Trophoblast cell (in vitro differentiated cells and primary cell): Measurements from ENCODE around the gene ADIPOR2.
"Not testable (repeated sequence)": the region's sequence is repeated elsewhere in the genome, so short reads cannot be mapped to it uniquely, and the experiment has no call there.

Source experiments
- DNase-seq, 2 donors: peaks; one replicate each; pipeline ENCODE4 v3.0.0-alpha.2; 2016
- H2AFZ ChIP-seq: 2 replicates; pipeline ENCODE4 v1.6.1; 2013; ENCODE audit warnings: low read length, moderate library complexity, mild to moderate bottlenecking; ENCODE audit not compliant: insufficient read depth, poor library complexity
- H2AK5ac ChIP-seq: 2 replicates; pipeline ENCODE4 v1.6.1; 2013; ENCODE audit warnings: mild to moderate bottlenecking, low read length
- H2BK120ac ChIP-seq: 2 replicates; pipeline ENCODE4 v1.6.1; 2013; ENCODE audit warnings: low read length, mild to moderate bottlenecking, moderate library complexity; ENCODE audit not compliant: insufficient read depth, poor library complexity
- H2BK12ac ChIP-seq: 2 replicates; pipeline ENCODE4 v1.6.1; 2013; ENCODE audit warnings: mild to moderate bottlenecking, low read length, moderate library complexity
- H2BK5ac ChIP-seq: 2 replicates; pipeline ENCODE4 v1.6.1; 2013; ENCODE audit warnings: low read length, low read depth, moderate library complexity, mild to moderate bottlenecking; ENCODE audit not compliant: poor library complexity
- H3K14ac ChIP-seq: 2 replicates; pipeline ENCODE4 v1.6.1; 2013; ENCODE audit warnings: mild to moderate bottlenecking, low read length
- H3K18ac ChIP-seq: 2 replicates; pipeline ENCODE4 v1.6.1; 2013; ENCODE audit warnings: mild to moderate bottlenecking, low read length
- H3K23ac ChIP-seq: 2 replicates; pipeline ENCODE4 v1.6.1; 2013; ENCODE audit warnings: low read length
- H3K27ac ChIP-seq: 2 replicates; pipeline ENCODE4 v1.5.1; 2013; ENCODE audit warnings: low read depth, mild to moderate bottlenecking, inconsistent platforms, low read length, moderate library complexity
- H3K27me3 ChIP-seq: 2 replicates; pipeline ENCODE4 v1.6.1; 2013; ENCODE audit warnings: inconsistent platforms, mild to moderate bottlenecking, low read length, moderate library complexity; ENCODE audit not compliant: insufficient read depth
- H3K36me3 ChIP-seq, 2 experiments: 1 replicate in 1 of 2; 2 replicates in 1 of 2; pipeline ENCODE4 v1.6.1; 2013; ENCODE audit warnings: low read length in 2 of 2, mild to moderate bottlenecking in 2 of 2, moderate library complexity in 1 of 2; ENCODE audit not compliant: insufficient read depth in 2 of 2, control insufficient read depth in 1 of 2
- H3K4ac ChIP-seq: 2 replicates; pipeline ENCODE4 v1.6.1; 2013; ENCODE audit warnings: low read depth, mild to moderate bottlenecking, low read length, moderate library complexity
- H3K4me1 ChIP-seq, 2 experiments: 1 replicate in 1 of 2; 2 replicates in 1 of 2; pipeline ENCODE4 v1.6.1; 2013; ENCODE audit warnings: low read length in 2 of 2, mild to moderate bottlenecking in 2 of 2, moderate library complexity in 1 of 2; ENCODE audit not compliant: insufficient read depth in 2 of 2, control insufficient read depth in 1 of 2
- H3K4me2 ChIP-seq: 2 replicates; pipeline ENCODE4 v1.6.1; 2013; ENCODE audit warnings: inconsistent platforms, mild to moderate bottlenecking, low read length, moderate library complexity
- H3K4me3 ChIP-seq: 2 replicates; pipeline ENCODE4 v1.5.1; 2013; ENCODE audit warnings: mild to moderate bottlenecking, low read depth, low read length, inconsistent platforms
- H3K79me1 ChIP-seq: one replicate; pipeline ENCODE4 v1.6.1; 2013; ENCODE audit warnings: low read length
- H3K79me2 ChIP-seq: 2 replicates; pipeline ENCODE4 v1.6.1; 2013; ENCODE audit warnings: low read length, mild to moderate bottlenecking; ENCODE audit not compliant: control insufficient read depth, insufficient read depth, poor library complexity
- H3K9ac ChIP-seq: 2 replicates; pipeline ENCODE4 v1.6.1; 2013; ENCODE audit warnings: mild to moderate bottlenecking, low read length
- H3K9me3 ChIP-seq: 2 replicates; pipeline ENCODE4 v1.6.1; 2013; ENCODE audit warnings: low read depth, mild to moderate bottlenecking, control low read depth, inconsistent platforms, low read length; ENCODE audit not compliant: insufficient read depth
- H4K12ac ChIP-seq: 2 replicates; pipeline ENCODE4 v1.6.1; 2013; ENCODE audit warnings: low read depth, mild to moderate bottlenecking, low read length, moderate library complexity
- H4K8ac ChIP-seq: 2 replicates; pipeline ENCODE4 v1.6.1; 2013; ENCODE audit warnings: low read depth, mild to moderate bottlenecking, low read length, moderate library complexity
- H4K91ac ChIP-seq: one replicate; pipeline ENCODE4 v1.6.1; 2013; ENCODE audit warnings: low read depth, mild to moderate bottlenecking, low read length, moderate library complexity
- WGBS: extraction: QIAGEN DNeasy Blood & Tissue Kit; methylation state at CpG from one replicate; pipeline ENCODE4 v1.1.7; 2013; ENCODE audit warnings: missing lambda C conversion rate; ENCODE audit not compliant: insufficient read length, insufficient coverage; ENCODE audit errors: extremely low coverage; 5-methylcytosine and 5-hydroxymethylcytosine counted together

Gene ADIPOR2

GRCh38 chr12:1732914-1733313, 42.0 kb downstream of the ADIPOR2 start:
- H3K18ac ChIP-seq = no peak overlapping the region
- no peak overlapping the region for H3K14ac ChIP-seq
- H3K27me3 ChIP-seq = no peaks in the 10 kb centered on the region
- H3K79me2 ChIP-seq = no peaks in the 10 kb centered on the region
- H3K4me2 ChIP-seq = no peak overlapping the region
- H2BK5ac ChIP-seq = no peak overlapping the region
- H3K4ac ChIP-seq = no peak overlapping the region
- H3K9ac ChIP-seq = no peak overlapping the region
- no peak overlapping the region for H2BK12ac ChIP-seq
- H3K36me3 ChIP-seq = peaks cover 0 to 2% of the 10 kb centered on the region in 2 experiments
- no CpG with 5 or more reads among the region's 1 CpG for WGBS
- no peaks in the 10 kb centered on the region for H3K4me1 ChIP-seq
- H4K91ac ChIP-seq = no peak overlapping the region
- H4K12ac ChIP-seq = no peak overlapping the region
- no peaks in the 10 kb centered on the region for H3K9me3 ChIP-seq
- H2AFZ ChIP-seq = no peak overlapping the region
- no peak overlapping the region for H3K23ac ChIP-seq
- no peak for DNase-seq
- H3K4me3 ChIP-seq = no peak overlapping the region
- H3K27ac ChIP-seq = no peak overlapping the region
- H2BK120ac ChIP-seq = no peak overlapping the region
- H4K8ac ChIP-seq = no peak overlapping the region
- no peaks in the 10 kb centered on the region for H3K79me1 ChIP-seq
- H2AK5ac ChIP-seq = no peak overlapping the region

- H2BK12ac ChIP-seq, H3K79me1 ChIP-seq, H3K4me1 ChIP-seq, H3K4ac ChIP-seq, H2AFZ ChIP-seq, H2AK5ac ChIP-seq, H3K4me3 ChIP-seq, H2BK120ac ChIP-seq, H3K4me2 ChIP-seq, H4K12ac ChIP-seq, H3K9me3 ChIP-seq, H3K9ac ChIP-seq, H3K27me3 ChIP-seq, H3K79me2 ChIP-seq, DNase-seq, H3K36me3 ChIP-seq, H3K27ac ChIP-seq, H3K23ac ChIP-seq, H4K8ac ChIP-seq, H3K18ac ChIP-seq, H4K91ac ChIP-seq, H2BK5ac ChIP-seq, H3K14ac ChIP-seq: not testable (repeated sequence)
- WGBS = no CpG with 5 or more reads among the region's 5 CpGs
Observed at GRCh38 chr12:1733712-1734111, 42.8 kb downstream of the ADIPOR2 start.

GRCh38 chr12:1737652-1738286, 46.9 kb downstream of the ADIPOR2 start:
- H3K4me1 ChIP-seq = peaks cover 5 to 8% of the 10 kb centered on the region in 2 experiments
- H3K79me1 ChIP-seq = no peaks in the 10 kb centered on the region
- H2BK120ac ChIP-seq = no peak overlapping the region
- H3K18ac ChIP-seq = no peak overlapping the region
- no peaks in the 10 kb centered on the region for H3K9me3 ChIP-seq
- H4K91ac ChIP-seq = no peak overlapping the region
- no peak overlapping the region for H2BK5ac ChIP-seq
- H3K27ac ChIP-seq = no peak overlapping the region
- H3K79me2 ChIP-seq = no peaks in the 10 kb centered on the region
- no peak overlapping the region for H2AK5ac ChIP-seq
- WGBS = no CpG with 5 or more reads among the region's 6 CpGs
- H2AFZ ChIP-seq = no peak overlapping the region
- no peak overlapping the region for H3K4me2 ChIP-seq
- H2BK12ac ChIP-seq = no peak overlapping the region
- no peak overlapping the region for H4K8ac ChIP-seq
- no peak overlapping the region for H3K4ac ChIP-seq
- H3K23ac ChIP-seq = no peak overlapping the region
- H3K9ac ChIP-seq = no peak overlapping the region
- no peak overlapping the region for H3K4me3 ChIP-seq
- H3K27me3 ChIP-seq = no peaks in the 10 kb centered on the region
- no peak overlapping the region for H3K14ac ChIP-seq
- no peaks in the 10 kb centered on the region for H3K36me3 ChIP-seq
- H4K12ac ChIP-seq = no peak overlapping the region
- no peak for DNase-seq

GRCh38 chr12:1738446-1738845, 47.6 kb downstream of the ADIPOR2 start:
- H3K9me3 ChIP-seq = no peaks in the 10 kb centered on the region
- H3K4me2 ChIP-seq = no peak overlapping the region
- no peaks in the 10 kb centered on the region for H3K79me1 ChIP-seq
- H4K8ac ChIP-seq = no peak overlapping the region
- no peak overlapping the region for H3K18ac ChIP-seq
- H3K4me1 ChIP-seq = peaks cover 5 to 8% of the 10 kb centered on the region in 2 experiments
- no peak overlapping the region for H4K91ac ChIP-seq
- H2BK120ac ChIP-seq = no peak overlapping the region
- H3K14ac ChIP-seq = no peak overlapping the region
- no peak overlapping the region for H2AK5ac ChIP-seq
- H3K27ac ChIP-seq = no peak overlapping the region
- H2BK12ac ChIP-seq = no peak overlapping the region
- DNase-seq = no peak
- H2BK5ac ChIP-seq = no peak overlapping the region
- H3K9ac ChIP-seq = no peak overlapping the region
- no peak overlapping the region for H3K4ac ChIP-seq
- H3K23ac ChIP-seq = no peak overlapping the region
- no peaks in the 10 kb centered on the region for H3K27me3 ChIP-seq
- H3K79me2 ChIP-seq = peaks cover 2% of the 10 kb centered on the region
- no peaks in the 10 kb centered on the region for H3K36me3 ChIP-seq
- no peak overlapping the region for H4K12ac ChIP-seq
- no peak overlapping the region for H2AFZ ChIP-seq
- no peak overlapping the region for H3K4me3 ChIP-seq
